PC-9 (cell line): Measurements from ENCODE around the gene SMC6. TPM values are rescaled to one million over a fixed set of nuclear protein-coding genes. Genes with fewer than 3 reads are reported as not detected.

Experiments
- BruUV-seq: library from RNA; stranded (reverse); fragments of 400-500 nt; replicated peaks from 2 replicates; lab custom pipeline; 2021; lab: Mats Ljungman, UMichigan
- CTCF ChIA-PET: fragments of 300-600 bp; sonication (Branson Sonifier 250); formaldehyde crosslinking; loops from one replicate; lab custom pipeline; 2022; ENCODE audit warnings: antibody characterized with exemption; lab: Charles Lee
- POLR2A ChIA-PET: fragments of 300-600 bp; sonication (Branson Sonifier 250); formaldehyde crosslinking; loops from one replicate; lab custom pipeline; 2022; ENCODE audit warnings: antibody characterized with exemption; ENCODE audit not compliant: unreplicated experiment; lab: Charles Lee
- DNase-seq, 2 experiments: peaks; one replicate each; pipeline versions ENCODE4 v3.0.0 to v3.0.0-alpha.2; 2015 to 2022; ENCODE audit warnings: mixed read lengths in 1 of 2
- H2AFZ ChIP-seq: fragments of 200-600 bp; sonication (generic); 2 replicates; pipeline ENCODE4 v1.8.1; 2017; ENCODE audit warnings: antibody characterized with exemption
- H3F3A ChIP-seq: fragments of 200-600 bp; sonication (generic); 2 replicates; pipeline ENCODE4 v1.8.1; 2017; ENCODE audit warnings: antibody characterized with exemption, mild to moderate bottlenecking, low read depth; ENCODE audit not compliant: insufficient read depth
- H3K27ac ChIP-seq: fragments of 200-600 bp; sonication (generic); 2 replicates; pipeline ENCODE4 v1.6.1; 2016; ENCODE audit warnings: mixed run types
- H3K27me3 ChIP-seq: fragments of 200-600 bp; sonication (generic); 2 replicates; pipeline ENCODE4 v1.6.1; 2016; ENCODE audit warnings: low read depth, mixed run types; ENCODE audit not compliant: insufficient read depth
- H3K36me3 ChIP-seq: fragments of 200-600 bp; sonication (generic); 2 replicates; pipeline ENCODE4 v1.6.1; 2016; ENCODE audit warnings: low read depth, mixed run types
- H3K4me1 ChIP-seq: fragments of 200-600 bp; sonication (generic); replicated peaks from 2 replicates; pipeline ENCODE4 v1.6.1; 2016; ENCODE audit warnings: mixed run types; ENCODE audit not compliant: insufficient read depth
- H3K4me2 ChIP-seq: fragments of 200-600 bp; sonication (generic); 2 replicates; pipeline ENCODE4 v1.6.1; 2017; ENCODE audit warnings: mixed run types
- H3K4me3 ChIP-seq: fragments of 200-600 bp; sonication (generic); 2 replicates; pipeline ENCODE4 v1.6.1; 2016; ENCODE audit warnings: mixed run types
- H3K79me2 ChIP-seq: fragments of 200-600 bp; sonication (generic); 2 replicates; pipeline ENCODE4 v1.6.1; 2017; ENCODE audit warnings: low read depth, mixed run types
- H3K9me2 ChIP-seq: fragments of 200-600 bp; sonication (generic); 2 replicates; pipeline ENCODE4 v1.8.1; 2017; ENCODE audit warnings: mild to moderate bottlenecking; ENCODE audit not compliant: insufficient read depth
- H3K9me3 ChIP-seq: fragments of 200-600 bp; sonication (generic); 2 replicates; pipeline ENCODE4 v1.8.1; 2016; ENCODE audit warnings: low read depth; ENCODE audit not compliant: insufficient read depth
- H4K20me1 ChIP-seq: fragments of 200-600 bp; sonication (generic); 2 replicates; pipeline ENCODE4 v1.8.1; 2017; ENCODE audit not compliant: insufficient read depth
- CTCF ChIP-seq: fragments of 200-600 bp; sonication (generic); conservative IDR thresholded peaks from 2 replicates; pipeline ENCODE4 v1.6.1; 2017; ENCODE audit warnings: mixed run types, antibody characterized with exemption, mild to moderate bottlenecking, moderate library complexity
- EZH2 ChIP-seq: fragments of 200-600 bp; sonication (generic); IDR thresholded peaks from 2 replicates; pipeline ENCODE4 v1.8.0; 2017; ENCODE audit warnings: antibody characterized with exemption, low read depth
- intact Hi-C: fragments of 100-400 bp; cut with micrococcal nuclease; formaldehyde crosslinking; loops from one replicate; pipeline ENCODE4 v1.10.0; 2022; ENCODE audit not compliant: unreplicated experiment
- total RNA-seq: library from RNA; stranded (reverse); gene quantifications from 2 replicates; pipeline ENCODE4 v1.2.3, GENCODE V29; 2021

The SMC6 gene
- total RNA-seq, 1 experiment from 2014 or later: 19.2 TPM

GRCh38 chr2:17752892-17753802 lies 463 bp downstream of the SMC6 start:
- Histone ChIP-seq H3K79me2 (peaks cover 78% of the 10 kb centered on the region), H3K4me1 (peaks cover 28% of the 10 kb centered on the region), H3K4me3 (peak overlapping the region; percentile 96), H4K20me1 (no peaks in the 10 kb centered on the region), H3K4me2 (peak overlapping the region; percentile 81), H2AFZ (peak overlapping the region; percentile 97), H3K27ac (peak overlapping the region; percentile 93), H3K27me3 (no peaks in the 10 kb centered on the region), H3K9me3 (no peaks in the 10 kb centered on the region), H3K9me2 (no peaks in the 10 kb centered on the region), H3K36me3 (no peaks in the 10 kb centered on the region), H3F3A (no peaks in the 10 kb centered on the region)
- TSS peak; percentile 47 for BruUV-seq
- DNase-seq: peak; percentile 48 to 57
- ChIA-PET CTCF (no interaction called here), POLR2A (interaction anchor here (0.7 kb wide), 1 partner anchor 1076 kb away, joined by 3 read pairs; no protein-coding TSS in a partner anchor)
- no peak for TF ChIP-seq EZH2
- TF ChIP-seq CTCF: no peak
- intact Hi-C loops: no loop called here

GRCh38 chr2:17752246-17752645 lies 1.4 kb downstream of the SMC6 start:
- BruUV-seq: no TSS peak
- POLR2A ChIA-PET: no interaction called here

More at GRCh38 chr2:17752246-17752645, 1.4 kb downstream of the SMC6 start:
- DNase-seq: no peak
- H3K9me2 ChIP-seq: no peaks in the 10 kb centered on the region
- no peaks in the 10 kb centered on the region for H3K27me3 ChIP-seq
- CTCF ChIA-PET: no interaction called here
- H3K4me3 ChIP-seq: peak overlapping the region; percentile 96
- no peaks in the 10 kb centered on the region for H3F3A ChIP-seq
- TF ChIP-seq CTCF (no peak), EZH2 (no peak)
- no peaks in the 10 kb centered on the region for H3K9me3 ChIP-seq
- H3K4me2 ChIP-seq: peak overlapping the region; percentile 81
- intact Hi-C loops: no loop called here
- H3K79me2 ChIP-seq: peaks cover 73% of the 10 kb centered on the region
- H3K4me1 ChIP-seq: peaks cover 28% of the 10 kb centered on the region
- no peaks in the 10 kb centered on the region for H4K20me1 ChIP-seq
- no peak overlapping the region for H3K27ac ChIP-seq
- H2AFZ ChIP-seq: 0 out of 2 replicates have a peak overlapping the region, but pooled peaks have one; percentile 97
- H3K36me3 ChIP-seq: no peaks in the 10 kb centered on the region
